NCI-H146 (cell line): ENCODE data around the gene CUX1.
"Not testable (repeated sequence)": the region's sequence is repeated elsewhere in the genome, so short reads cannot be mapped to it uniquely, and the experiment has no call there.

Source experiments
- DNase-seq: peaks from one replicate; lab custom pipeline; 2025; lab: John Stamatoyannopoulos, UW

The CUX1 gene

GRCh38 chr7:101917566-101917965 is 100.1 kb downstream of the CUX1 start:
- no peak for DNase-seq

- no peak for DNase-seq
Measured at GRCh38 chr7:101918426-101918825, 101.0 kb downstream of the CUX1 start.

- no peak for DNase-seq
Measured at GRCh38 chr7:101919363-101920115, 102.1 kb downstream of the CUX1 start.

GRCh38 chr7:101921061-101921460 is 103.6 kb downstream of the CUX1 start:
- DNase-seq = no peak

- not testable (repeated sequence) for DNase-seq
Measured at GRCh38 chr7:101921546-101922489, 104.4 kb downstream of the CUX1 start.

GRCh38 chr7:101922631-101923601 is 105.5 kb downstream of the CUX1 start:
- DNase-seq = no peak

- no peak for DNase-seq
Measured at GRCh38 chr7:101923602-101923985, 106.2 kb downstream of the CUX1 start.

- DNase-seq = no peak
Measured at GRCh38 chr7:101924171-101924570, 106.7 kb downstream of the CUX1 start.

GRCh38 chr7:101926265-101926664 is 108.8 kb downstream of the CUX1 start:
- no peak for DNase-seq

GRCh38 chr7:101927389-101927788 is 110.0 kb downstream of the CUX1 start:
- DNase-seq = no peak

GRCh38 chr7:101927802-101928201 is 110.4 kb downstream of the CUX1 start:
- DNase-seq = no peak

- no peak for DNase-seq
Measured at GRCh38 chr7:101929256-101929655, 111.8 kb downstream of the CUX1 start.

GRCh38 chr7:101929911-101930310 is 112.5 kb downstream of the CUX1 start:
- not testable (repeated sequence) for DNase-seq

- DNase-seq = no peak
Measured at GRCh38 chr7:101932083-101932482, 114.7 kb downstream of the CUX1 start.

- no peak for DNase-seq
Measured at GRCh38 chr7:101933028-101933427, 115.6 kb downstream of the CUX1 start.

- no peak for DNase-seq
Measured at GRCh38 chr7:101933688-101934121, 116.3 kb downstream of the CUX1 start.

GRCh38 chr7:101934618-101935017 is 117.2 kb downstream of the CUX1 start:
- DNase-seq = no peak

- no peak for DNase-seq
Measured at GRCh38 chr7:101935521-101936141, 118.2 kb downstream of the CUX1 start.

GRCh38 chr7:101936223-101936610 is 118.8 kb downstream of the CUX1 start:
- DNase-seq = no peak

GRCh38 chr7:101936611-101937231 is 119.3 kb downstream of the CUX1 start:
- DNase-seq = no peak
